NCI-H187 (cell line): Measurements from ENCODE around the gene TM4SF4.
"Not testable (repeated sequence)": the region's sequence is repeated elsewhere in the genome, so short reads cannot be mapped to it uniquely, and the experiment has no call there.

ENCODE experiments used
- DNase-seq, 2 experiments: peaks; one replicate each; lab custom pipeline; 2025; lab: John Stamatoyannopoulos, UW

Gene TM4SF4, protein sequence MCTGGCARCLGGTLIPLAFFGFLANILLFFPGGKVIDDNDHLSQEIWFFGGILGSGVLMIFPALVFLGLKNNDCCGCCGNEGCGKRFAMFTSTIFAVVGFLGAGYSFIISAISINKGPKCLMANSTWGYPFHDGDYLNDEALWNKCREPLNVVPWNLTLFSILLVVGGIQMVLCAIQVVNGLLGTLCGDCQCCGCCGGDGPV

DNA sequence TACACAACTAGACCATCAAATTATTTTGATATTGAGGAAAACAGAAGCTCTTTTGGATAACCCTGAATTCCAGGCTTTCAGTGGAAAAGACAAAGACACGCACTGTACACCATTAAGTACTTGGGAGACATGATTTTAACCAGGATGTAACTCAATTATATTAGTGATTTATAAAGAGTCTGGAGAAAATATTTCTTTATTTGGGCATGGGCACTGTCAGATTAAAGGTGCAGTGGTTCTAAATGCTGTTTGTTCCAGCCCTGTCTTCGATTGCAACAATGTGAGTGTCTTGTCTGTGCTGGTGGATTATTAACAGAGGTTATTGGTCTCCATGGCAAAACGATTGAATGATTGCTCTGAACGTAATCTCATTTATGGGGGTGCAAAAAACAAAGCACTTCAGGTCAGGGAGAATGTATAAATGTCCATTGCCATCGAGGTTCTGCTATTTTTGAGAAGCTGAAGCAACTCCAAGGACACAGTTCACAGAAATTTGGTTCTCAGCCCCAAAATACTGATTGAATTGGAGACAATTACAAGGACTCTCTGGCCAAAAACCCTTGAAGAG lies at the start of gene TM4SF4:
TSS of gene TM4SF4 (plus strand) at position 448 of the 568 bp plus-strand sequence. CDS start 181 bp downstream, outside the sequence.
- no peak for DNase-seq

DNA sequence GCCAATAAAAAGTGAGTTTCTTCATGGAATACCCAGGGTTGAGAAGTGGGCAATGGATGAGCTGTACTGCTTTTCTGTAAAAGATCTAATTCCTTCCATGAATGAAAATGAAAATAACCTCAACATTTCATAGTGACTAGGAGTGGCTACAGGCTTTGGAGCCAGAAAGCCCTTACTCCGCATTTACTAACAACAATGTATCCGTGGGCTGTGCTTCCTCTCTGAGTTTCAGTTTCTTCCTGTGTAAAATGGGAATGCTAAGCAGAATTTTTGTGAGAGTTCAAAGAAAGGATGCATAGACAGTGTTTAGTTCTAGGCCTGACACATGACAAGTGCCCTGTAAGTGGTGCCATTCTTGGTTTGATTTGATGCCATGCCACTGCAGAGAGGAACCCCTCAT lies 49.6 kb upstream of the TM4SF4 start:
- DNase-seq = no peak

DNA sequence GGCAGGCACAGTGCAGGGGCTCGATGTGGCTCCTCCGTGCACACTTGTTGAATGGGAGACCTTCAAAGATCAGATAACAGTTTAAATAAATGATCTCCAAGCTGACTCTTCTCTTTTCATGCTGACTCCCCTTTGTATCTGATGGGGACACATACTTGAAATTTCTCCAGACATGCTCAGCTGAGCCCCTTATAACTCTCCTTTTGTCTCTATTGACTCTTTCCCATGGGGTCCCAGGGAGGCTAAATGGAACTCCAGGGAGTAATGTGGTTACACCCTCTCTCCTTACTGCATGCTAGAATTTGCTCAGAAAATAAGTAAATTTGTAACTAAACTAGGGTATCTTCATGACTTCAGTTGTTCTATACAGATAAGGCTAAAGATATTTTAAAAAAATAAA lies 48.2 kb upstream of the TM4SF4 start:
- no peak for DNase-seq

DNA sequence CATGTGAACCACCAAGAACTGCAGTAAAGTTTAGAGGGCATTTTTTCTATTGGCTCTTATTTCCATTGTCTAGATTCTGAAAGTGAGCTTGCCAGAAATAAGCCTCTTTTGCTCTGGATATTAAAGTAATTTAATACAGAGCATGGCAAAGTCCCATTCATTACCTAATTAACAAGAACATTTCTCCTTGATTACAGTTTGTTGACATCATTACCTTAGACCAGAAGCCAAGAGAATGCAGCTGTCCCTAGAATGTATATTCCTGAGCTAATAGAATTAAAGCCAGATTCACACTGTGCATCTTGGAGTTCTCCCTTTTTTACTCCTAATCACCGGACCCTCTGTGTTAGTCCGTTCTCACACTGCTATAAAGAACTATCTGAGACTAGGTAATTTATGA lies 46.4 kb upstream of the TM4SF4 start:
- no peak for DNase-seq

DNA sequence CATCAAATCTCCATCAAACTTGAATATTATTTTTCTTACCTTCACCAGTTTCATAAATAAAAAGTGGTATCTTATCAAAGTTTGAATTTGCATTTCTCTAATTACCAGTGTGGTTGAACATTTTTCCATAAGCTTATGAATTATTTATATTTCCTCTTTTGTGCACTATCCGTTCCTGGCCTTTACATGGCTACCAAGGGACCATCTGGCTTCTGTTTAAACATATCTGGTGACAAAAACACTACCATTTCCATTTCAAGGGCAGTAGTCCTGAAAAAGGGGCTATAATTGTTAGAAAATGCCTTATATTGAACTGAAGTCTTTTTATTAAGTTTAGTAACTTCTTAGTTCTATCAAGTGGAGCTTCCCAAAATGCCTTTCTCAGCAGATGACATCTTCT lies 44.3 kb upstream of the TM4SF4 start:
- DNase-seq = no peak

DNA sequence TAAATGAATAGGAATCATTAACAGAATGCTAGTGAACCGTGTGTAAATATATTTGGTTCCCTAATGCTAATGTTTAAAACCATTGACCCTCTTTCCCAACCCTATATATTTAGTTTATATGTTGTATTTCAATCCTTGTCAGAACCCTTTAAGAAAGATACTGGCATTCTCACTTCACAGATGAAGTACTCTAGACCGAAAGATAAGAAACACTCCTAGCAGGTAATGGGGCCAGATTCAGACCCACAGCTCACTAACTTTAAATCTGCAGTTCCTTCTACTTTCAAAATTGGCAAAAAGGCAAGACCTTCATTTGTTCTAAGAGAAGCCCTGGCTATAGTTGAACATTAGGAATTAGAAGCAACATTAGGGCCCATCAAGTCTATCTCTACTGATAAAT lies 42.3 kb upstream of the TM4SF4 start:
- DNase-seq = no peak

DNA sequence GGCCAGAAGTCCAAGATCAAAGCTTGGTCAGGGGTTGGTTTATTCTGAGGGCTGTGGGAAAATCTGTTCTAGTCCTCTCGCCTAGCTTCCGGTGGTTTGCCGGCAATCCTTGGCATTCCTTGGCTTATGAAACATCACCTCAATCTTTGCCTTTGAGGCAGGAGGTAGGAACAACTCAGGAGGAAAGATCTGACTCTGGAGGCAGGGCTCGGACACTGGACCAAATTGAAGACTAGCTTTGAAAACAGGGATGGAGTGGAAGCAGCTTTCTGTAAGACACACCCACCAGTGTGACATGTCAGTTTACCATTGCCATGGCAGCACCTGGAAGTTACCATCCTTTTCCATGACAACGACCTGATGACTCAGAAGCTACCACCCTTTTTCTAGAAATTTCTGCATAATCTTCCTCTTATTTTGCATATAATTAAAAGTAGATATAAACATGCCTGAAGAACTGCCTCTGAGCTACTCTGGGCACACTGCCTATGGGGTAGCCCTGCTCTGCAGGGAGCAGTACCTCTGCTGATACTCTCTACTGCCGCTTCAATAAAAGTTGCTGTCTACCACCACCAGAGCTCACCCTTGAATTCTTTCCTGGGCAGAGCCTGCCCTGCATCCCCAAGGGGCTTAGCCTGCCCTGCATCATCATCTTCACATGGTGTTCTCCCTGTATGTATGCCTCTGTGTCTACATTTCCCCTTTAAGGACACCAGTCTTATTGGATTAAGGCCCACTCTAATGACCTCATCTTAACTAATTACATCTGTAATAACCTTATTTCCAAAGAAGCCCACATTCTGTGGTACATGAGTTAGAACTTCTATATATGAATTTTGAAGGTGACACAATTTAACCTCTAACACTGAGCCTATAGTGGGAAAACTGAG lies 38.3 kb upstream of the TM4SF4 start:
- no peak for DNase-seq

DNA sequence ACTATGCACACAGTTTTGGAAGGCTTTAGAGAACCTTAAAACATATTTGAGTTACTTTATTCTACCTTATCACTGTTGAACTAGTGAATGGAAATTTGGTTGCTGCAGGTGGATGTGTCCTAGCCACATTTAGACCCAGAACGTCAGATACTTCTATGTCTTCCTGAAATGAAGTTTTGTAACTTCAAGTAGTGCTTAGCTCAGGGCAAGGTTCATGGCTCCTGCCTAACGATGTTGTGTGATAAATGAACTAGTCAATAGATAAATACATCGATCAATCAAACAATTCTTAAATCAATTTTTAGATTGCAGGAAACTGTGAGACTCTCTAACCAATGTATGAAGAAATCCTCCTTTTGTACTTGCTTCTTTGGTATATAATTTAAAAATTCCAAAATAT lies 37.2 kb upstream of the TM4SF4 start:
- no peak for DNase-seq

DNA sequence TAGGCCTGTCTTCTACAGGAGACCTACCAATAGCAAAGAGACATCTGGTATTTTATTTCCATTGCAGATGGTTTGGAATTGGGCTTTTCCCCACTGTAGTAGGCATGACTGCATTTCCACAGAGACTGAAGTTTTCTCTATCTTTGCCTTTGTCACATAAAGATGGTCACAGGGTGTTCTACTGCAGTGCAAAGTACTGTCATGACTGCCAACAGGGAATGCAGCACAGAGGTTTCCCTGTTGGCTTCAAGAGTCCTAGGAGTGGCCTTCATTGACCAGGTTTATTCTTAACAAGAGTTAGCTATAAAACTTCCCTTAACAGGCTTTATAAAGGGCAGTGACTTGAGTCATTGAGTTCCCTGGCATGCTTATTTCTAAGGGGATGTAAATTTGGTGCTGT lies 36.8 kb upstream of the TM4SF4 start:
- DNase-seq = no peak

DNA sequence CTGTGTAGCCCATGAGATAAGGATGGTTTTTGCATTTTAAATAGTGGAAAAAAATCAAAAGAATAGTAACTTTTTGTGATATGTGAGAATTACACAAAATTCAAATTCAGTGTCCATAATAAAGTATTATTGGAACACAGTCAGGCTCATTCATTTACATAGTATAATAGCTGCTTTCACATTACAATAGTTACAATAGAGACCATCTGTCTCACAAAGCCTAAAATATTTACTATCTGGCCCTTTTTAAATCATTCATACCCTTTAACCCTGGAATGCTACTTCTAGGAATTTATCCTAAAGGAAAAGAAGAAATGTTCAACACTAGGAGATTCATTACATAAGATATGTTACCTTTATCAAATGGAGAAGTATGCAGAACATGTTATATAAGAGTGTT lies 35.5 kb upstream of the TM4SF4 start:
- no peak for DNase-seq

DNA sequence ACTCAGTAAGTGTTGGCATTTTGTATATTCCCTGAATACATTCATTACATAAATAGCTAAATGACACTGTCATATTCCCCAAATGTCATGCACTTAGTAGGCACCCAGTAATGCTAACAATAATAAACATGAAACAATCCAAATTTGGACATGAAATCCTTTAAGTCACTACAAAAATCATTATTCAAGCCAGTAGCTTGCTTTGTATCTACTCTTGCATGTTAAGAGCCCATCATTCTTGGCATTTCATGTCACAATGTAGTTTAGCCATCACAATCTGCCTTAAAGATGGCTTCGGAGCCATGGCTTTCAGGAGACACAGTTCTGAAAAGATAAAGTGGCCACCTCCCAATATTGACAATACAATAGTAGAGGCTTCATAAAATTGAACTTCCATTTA lies 32.9 kb upstream of the TM4SF4 start:
- DNase-seq = no peak

DNA sequence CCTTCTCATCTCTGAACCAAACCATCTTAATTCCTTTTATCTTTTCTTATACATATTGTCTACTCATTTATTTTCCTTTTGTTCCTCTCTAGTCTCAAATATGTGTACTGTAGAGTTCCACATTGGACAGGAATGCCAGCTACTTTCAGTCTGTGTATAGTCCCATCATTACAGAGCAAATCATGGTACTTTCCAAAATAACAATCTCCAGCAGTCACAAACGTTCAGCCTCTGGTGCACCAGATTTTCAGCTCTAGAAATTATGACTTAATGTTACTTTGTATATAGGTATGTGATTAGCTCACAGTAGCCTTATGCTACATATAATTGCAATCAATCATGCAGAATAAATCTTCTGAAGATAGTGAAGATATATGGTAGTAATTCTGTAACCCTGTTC lies 32.5 kb upstream of the TM4SF4 start:
- DNase-seq = no peak

DNA sequence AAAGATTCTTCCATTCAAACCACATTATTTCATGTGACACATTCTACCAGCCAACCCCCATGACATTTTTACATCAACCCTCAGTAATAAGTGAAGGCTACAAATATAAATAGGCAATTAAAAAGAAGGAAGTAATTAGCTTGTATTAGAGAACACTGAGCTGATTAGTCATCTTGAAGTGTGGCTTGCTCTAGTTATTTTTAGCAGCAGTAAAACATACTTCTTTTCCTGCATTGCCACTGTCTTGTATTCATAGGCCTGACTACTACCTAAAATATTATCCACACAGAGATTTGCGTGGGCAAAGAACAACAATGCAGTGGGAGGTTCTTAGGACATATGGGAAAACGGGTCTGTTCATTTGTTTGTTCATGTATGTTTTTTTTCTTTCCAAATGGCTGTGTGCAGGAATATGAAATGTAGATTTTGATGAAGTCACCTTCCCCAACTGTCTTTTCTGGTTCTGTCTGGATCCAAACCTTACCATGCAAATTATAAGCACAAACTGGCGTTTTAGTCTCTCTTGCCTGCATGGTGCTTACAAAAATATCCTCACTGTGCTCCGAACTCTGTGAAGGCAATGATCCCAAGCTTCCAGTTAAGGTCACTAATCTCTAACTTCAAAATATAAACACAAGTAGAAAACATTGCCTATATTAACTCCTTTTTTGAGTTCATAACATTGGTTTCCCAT lies 31.5 kb upstream of the TM4SF4 start:
- DNase-seq = no peak

DNA sequence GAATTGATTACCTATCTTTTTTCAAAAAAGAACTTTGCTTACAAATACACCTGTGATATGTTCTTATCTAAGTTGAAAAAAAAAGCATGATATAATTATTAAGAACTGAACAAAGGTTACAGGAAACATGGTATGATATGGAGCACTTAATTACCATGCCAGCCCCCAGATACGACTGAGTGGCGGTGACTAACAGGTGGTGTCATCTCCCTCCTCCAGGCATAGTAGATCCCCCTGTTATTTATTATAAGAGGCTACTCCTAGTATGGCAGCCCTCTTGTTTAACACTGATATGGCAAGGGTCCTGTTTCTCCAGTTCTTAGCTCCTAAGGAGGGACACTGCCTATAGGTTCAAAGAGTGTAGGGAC lies 31.0 kb upstream of the TM4SF4 start:
- DNase-seq = no peak

DNA sequence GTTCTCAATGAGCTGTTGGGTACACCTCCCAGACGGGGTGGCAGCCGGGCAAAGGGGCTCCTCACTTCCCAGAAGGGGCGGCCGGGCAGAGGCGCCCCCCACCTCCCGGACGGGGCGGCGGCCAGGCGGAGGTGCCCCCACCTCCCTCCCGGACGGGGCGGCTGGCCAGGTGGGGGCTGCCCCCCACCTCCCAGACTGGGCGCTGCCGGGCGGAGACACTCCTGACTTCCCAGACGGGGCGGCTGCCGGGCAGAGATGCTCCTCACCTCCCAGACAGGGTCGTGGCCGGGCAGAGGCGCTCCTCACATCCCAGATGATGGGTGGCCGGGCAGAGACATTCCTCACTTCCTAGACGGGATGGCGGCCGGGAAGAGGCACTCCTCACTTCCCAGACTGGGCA lies 29.6 kb upstream of the TM4SF4 start:
- not testable (repeated sequence) for DNase-seq

DNA sequence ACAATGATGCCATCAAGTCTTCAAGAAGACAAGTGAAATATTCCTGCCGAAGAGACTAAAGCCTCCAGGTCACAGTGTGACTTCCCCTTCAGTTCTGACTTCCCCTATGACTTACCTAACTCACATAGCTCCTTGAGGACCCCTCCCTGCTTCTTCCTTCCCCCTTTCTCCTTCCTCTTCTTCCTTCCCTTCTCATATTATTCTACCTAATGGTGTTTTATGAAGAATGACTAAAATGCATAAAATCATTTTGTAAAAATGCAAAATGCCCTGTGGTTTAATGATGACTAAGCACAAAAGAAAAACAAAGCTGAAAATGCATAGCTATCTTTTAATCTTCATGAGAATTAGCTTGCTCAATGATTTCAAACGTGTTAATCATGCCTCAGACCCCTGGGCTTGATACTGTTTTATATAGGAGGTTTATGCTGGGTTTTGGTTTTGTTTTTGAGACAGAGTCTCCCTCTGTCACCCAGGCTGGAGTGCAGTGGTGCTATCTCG lies 26.1 kb upstream of the TM4SF4 start:
- no peak for DNase-seq

DNA sequence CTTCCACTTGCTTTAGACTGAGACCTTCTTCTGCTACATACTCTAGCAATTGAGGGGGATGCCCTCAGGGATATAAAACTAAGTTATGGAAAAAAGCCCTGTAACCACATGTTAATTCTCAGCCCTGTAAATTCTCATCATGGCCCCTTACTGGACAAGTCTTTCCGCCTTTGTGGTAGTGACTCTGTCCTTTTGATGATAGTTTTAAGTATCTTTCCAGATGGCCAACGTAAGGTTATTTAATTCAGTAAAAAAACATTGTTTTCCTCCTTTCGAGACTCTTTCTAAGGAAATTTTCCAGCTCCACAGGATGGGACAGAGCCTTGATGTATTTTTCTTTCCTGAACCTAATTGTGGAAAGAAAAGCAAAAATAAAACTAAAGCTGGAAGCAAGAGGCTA lies 25.3 kb upstream of the TM4SF4 start:
- no peak for DNase-seq

DNA sequence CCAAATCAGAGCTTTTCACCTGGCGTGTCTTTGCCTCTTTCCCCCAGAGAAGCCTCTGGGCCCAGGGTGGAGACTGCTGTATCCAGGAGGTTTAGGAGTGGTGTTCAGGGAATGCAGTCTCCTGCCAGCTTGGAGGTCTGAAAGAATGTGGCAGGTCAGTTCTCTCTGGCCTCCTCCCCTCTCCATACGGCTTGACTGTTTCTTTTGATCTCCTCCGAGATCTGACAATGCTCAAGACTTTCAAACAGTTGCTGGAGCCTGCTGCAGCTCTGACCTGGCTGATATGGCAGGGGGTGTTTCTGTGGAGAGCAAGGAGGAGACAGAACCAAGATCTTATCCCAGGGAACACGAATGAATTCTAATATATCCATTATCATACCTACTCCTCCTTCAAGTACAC lies 24.7 kb upstream of the TM4SF4 start:
- no peak for DNase-seq

DNA sequence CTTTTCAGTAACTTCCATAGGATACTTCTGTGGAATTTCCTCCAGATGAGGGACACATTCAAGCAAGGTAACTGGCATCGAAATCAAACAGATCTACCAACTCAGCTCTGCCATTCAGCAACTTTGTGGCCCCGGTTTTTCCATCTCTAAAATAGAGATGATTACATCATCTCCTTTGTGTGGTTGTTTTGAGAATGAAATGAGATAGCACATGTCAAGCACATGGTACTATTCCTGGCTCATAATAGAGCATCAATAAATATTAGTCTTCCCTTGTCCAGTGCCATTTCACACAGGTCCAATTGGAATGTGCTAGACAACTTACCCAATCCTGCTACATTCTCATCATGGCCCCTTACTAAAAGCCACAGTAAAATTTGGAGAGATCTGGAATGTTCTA lies 24.2 kb upstream of the TM4SF4 start:
- DNase-seq = no peak

DNA sequence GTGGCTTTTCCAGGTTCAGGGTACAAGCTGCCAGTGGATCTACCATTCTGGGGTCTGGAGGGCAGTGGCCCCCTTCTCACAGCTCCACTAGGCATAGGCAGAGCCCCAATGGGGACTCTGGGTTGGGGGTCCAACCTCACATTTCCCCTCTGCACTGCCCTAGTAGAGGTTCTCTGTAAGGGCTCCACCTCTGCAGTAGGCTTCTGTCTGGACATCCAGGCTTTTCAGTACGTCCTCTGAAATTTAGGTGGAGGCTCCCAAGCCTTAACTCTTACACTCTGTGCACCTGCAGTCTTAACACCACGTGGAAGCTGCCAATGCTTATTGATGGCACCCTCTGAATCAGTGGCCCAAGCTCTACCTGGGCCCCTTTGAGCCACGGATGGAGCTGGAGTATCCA lies 22.5 kb upstream of the TM4SF4 start:
- DNase-seq = no peak

DNA sequence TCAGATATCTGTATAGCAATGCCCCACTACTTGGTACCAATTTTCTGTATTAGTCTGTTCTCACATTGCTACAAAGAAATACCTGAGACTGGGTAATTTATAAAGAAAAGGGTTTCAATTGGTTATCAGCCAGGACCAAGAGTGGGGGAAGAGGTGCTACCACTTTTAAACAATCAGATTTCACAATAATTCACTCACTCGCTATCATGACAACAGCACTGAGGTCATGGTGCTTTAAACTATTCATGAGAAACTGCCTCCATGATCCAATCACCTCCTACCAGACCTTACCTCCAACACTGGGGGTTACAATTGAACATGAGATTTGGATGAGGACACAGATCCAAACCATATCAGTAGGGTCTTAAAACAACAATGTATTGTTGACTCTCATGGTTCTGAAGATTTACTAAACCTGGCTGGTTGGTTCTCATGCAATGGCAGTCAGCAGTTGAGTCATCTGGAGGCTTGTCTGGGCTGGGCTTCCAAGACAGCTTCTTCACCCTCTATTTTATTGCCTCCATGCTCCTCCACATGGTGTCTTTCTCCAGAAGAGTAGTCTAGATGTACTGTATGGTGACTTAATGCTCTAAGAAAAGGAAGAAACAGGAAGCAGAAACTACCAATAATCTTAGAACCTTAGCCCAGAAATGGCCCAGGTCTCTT lies 21.2 kb upstream of the TM4SF4 start:
- DNase-seq = no peak

DNA sequence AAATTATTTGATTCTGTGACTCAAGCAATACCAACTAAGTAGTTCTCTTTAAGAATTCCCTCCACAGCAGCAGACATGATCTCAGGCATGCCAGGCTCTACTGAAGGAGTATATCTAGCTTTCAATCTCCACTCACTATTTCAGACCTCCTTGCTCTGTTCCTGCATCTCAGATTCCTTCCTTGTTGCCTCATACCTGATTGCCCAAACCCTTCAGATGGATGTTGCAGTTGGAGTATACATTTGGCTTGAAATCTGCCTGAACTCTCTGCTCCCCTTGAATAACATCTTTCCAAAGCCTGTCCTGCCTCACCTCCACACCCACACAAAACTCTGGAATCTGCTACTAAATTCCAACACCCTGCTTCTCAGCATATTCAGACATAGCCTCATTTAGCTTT lies 19.8 kb upstream of the TM4SF4 start:
- DNase-seq = no peak
